Left renal pelvis (tissue), 4 donors: ENCODE results near the gene HOXB2. TPM values are rescaled to one million over a fixed set of nuclear protein-coding genes. Genes with fewer than 3 reads are reported as not detected.

Experiments
- DNase-seq, 4 donors: peaks; one replicate each; pipeline ENCODE4 v3.0.0-alpha.2; 2013; ENCODE audit warnings: low read depth in 4 of 4, low spot score in 3 of 4
- polyA plus RNA-seq, 4 donors: library from polyadenylated mRNA; unstranded; fragments of 120-200 nt; gene quantifications; one replicate each; pipeline ENCODE4 v1.2.1, GENCODE V29; 2013; ENCODE audit not compliant: insufficient read length in 4 of 4

The HOXB2 gene
- polyA plus RNA-seq, 4 donors, result 19.5 to 61.6 (median 46.1) TPM

DNA sequence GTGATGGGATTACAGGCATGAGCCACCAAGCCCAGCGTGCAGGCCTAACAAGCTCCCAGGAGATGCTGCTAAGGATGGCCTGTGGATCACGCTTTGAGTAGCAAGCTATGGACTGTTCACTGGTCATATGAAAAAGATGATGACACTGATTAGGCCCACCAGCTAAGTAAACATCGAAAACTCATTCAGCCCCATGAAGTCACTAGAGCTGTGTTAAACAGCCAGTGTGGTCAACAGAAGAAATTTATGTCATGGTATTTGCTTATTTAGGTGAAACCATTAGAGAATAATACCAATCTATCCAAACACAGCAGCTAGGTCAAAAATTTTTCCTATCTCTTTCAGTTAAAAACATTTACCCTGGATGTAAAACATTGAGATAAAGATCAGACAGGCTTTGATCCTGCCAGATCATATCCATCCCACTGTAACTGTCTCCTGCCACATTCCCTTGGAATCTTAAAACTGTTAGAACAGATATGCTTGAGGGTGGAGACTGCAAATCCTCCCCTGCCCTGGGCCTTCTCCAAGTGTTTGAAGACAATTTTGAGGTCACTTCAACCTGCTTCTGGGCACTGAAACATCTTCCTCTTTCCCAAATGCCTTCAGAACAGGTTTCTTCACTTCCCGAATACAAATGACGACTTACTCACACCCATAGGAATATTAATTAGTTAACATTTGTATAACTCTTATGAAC, 45.0 kb downstream of the HOXB2 start:
- DNase-seq, result no peak

DNA sequence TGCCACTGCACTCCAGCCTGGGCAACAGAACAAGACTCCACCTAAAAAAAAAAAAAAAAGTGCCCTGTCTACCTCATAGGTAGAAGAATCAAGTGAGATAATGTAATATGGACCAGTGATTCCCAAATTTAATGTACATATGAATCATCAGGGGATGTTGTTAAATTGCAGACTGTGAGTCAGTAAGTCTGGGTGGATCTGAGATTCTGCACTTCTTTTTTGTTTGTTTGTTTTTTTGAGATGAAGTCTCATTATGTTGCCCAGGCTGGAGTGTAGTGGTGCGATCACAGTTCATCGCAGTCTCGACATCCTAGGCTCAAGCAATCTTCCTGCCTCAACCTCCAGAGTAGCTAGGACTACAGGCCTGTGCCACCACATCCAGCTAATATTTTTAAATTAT, 45.7 kb downstream of the HOXB2 start:
- no peak for DNase-seq

DNA sequence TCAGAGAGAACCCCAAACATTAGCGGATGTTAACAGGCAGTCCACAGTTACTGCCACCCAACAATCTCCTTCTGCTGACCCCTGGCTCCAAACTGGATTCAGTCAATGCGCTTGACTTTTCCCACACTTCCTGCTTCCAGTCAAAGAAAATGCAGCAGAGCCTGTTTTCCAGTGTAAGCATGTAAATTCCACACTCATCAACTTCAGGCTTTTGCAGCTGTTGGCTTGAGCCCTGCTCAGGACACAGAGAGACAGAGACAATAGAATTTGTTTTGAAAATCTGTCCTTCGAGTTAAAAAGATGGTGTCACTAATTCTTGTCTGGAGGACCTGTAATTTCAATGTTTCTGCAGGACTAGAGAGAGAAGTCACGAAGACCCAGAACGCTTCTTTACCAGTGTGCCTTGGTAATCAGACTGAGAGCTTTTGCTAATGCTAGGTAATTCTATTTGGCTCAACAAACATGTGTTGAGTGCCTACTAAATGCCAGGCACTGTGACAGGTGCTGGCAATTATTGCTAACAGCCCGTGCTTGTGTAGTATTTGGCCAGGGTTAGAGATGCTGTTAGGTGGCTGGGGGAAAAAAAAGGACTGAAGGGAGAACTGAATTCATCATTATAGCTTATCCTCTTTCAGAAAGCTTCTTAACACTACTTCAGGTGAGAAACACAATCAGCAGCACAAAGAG, 46.6 kb downstream of the HOXB2 start:
- no peak for DNase-seq

DNA sequence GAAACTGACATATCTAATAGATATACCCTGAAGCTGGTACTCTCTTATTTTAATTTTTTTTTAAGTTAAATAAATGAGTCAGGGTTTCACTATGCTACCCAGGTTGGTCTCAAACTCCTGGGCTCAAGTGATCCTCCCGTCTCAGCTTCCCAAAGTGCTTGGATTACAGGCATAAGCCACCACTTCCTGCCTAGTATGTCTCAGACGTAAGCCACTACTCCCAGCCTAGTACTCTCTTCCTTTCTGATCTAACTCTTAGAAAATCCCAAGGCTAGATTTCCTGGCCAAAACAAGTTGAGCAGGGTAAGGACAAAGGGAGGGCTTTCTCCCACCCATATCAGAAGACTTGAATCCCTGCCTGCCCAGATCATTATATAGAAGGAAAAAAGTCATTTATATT, 47.8 kb downstream of the HOXB2 start:
- no peak for DNase-seq

DNA sequence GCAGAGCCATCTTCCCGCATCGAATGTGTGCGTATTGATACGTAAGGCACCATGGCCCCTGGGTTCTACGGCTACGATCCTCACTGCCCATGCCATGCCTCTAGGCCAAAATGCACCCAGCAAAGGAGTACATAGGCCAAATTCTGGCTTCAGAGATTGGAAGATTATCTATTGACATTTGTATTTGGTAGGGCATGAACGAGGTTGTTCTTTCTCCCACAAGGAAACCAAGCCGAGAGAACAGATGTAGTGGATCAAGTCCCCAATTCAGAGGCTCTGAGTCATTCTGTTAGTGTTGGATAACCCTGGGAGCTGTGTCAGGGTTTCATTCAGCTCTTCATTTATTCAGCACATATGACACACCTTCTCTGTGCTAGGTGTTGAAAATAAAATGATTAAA, 50.6 kb downstream of the HOXB2 start:
- no peak for DNase-seq

Other genes starting within 250 kb of the HOXB2 start
- gene SKAP1, start 114.9 kb downstream of the HOXB2 start, polyA plus RNA-seq, result 10 to 100 TPM in 3 of 4 donors, 1 to 10 TPM in 1; 1.6 to 12.7 (median 11.3) TPM
- gene HOXB1, start 14.1 kb downstream of the HOXB2 start, polyA plus RNA-seq, result under 1 TPM in 3 of 4 donors, not detected in 1; 0.21 to 0.75 (median 0.37) TPM
- 10 to 100 TPM in 2 of 4 donors, 1 to 10 TPM in 2; 3.5 to 20.3 (median 11.4) TPM for gene HOXB4, start 33.2 kb upstream of the HOXB2 start, polyA plus RNA-seq
- 100 to 1,000 TPM in 3 of 4 donors, 10 to 100 TPM in 1; 70.2 to 217 (median 153) TPM for gene HOXB3, start 45.1 kb upstream of the HOXB2 start, polyA plus RNA-seq
- gene HOXB5, start 48.7 kb upstream of the HOXB2 start, polyA plus RNA-seq, result 10 to 100 TPM; 13.7 to 51.2 (median 30.4) TPM
- gene HOXB6, start 59.9 kb upstream of the HOXB2 start, polyA plus RNA-seq, result 100 to 1,000 TPM in 1 of 4 donors, 10 to 100 TPM in 3; 25.6 to 153 (median 86.0) TPM
- gene HOXB7, start 65.9 kb upstream of the HOXB2 start, polyA plus RNA-seq, result 10 to 100 TPM in 3 of 4 donors, 1 to 10 TPM in 1; 6.0 to 53.3 (median 39.3) TPM
- 10 to 100 TPM in 3 of 4 donors, 1 to 10 TPM in 1; 5.1 to 61.5 (median 46.5) TPM for gene HOXB8, start 70.2 kb upstream of the HOXB2 start, polyA plus RNA-seq
- gene HOXB9, start 81.2 kb upstream of the HOXB2 start, polyA plus RNA-seq, result 10 to 100 TPM; 13.0 to 71.8 (median 60.8) TPM
- gene PRAC1, start 177.4 kb upstream of the HOXB2 start, polyA plus RNA-seq, result not detected
- gene PRAC2, start 178.1 kb upstream of the HOXB2 start, polyA plus RNA-seq, result not detected
- gene HOXB13, start 183.6 kb upstream of the HOXB2 start, polyA plus RNA-seq, result not detected